ENCODE measurements around the gene ABCC8.

ABCC8 gene

DNA sequence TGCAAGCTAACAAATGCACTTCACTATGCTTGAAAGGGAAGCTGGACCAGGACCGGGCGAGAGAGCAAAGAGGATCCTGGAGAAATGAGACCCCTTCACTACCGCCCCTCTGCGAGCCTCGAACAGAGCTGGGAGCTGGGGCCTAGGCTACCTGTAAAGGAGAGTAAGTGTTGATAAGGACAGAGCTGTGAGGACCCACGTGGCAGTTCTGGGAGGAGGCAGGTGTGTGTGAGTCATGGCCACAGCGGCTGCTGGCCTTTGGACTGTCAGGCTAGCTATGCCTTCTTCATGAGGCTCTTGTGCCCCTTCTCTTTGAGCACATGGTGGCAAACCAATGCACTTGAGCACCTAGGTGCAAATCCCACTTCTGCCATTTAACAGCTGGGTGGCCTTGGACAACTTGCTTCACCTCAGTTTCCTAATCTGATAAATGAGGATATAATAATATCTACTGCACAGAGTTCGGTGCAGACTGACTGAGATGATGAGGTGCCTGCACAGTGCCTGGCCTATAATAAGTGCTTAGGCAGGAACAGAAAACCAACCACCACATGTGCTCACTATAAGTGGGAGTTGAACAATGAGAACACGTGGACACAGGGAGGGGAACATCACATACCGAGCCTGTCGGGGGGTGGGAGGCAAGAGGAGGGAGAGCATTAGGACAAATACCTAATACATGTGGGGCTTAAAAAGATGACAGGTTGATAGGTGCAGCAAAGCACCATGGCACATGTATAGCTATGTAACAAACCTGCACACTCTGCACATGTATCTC is 52.9 kb downstream of the ABCC8 start:
- DNase-seq = no peak

DNA sequence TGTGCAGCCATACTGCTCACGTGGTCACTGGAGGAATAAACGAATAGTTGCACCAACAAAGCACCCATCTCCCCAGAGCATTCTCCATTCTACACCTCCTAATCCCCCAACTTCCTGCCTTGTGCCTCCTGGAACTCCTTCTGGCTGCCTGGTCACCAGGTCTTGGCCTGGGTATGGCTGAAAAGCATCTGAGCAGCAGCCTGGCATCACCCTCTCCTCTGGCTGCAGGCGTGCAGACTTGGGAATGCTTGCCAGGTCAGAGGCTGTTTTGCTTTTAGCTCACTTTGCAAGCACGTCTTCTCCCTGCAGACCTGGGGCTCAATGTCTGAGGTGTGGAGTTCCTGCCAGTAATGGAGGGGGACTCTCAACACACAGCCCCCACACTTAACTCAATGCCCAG is 54.9 kb downstream of the ABCC8 start:
- no peak for DNase-seq

DNA sequence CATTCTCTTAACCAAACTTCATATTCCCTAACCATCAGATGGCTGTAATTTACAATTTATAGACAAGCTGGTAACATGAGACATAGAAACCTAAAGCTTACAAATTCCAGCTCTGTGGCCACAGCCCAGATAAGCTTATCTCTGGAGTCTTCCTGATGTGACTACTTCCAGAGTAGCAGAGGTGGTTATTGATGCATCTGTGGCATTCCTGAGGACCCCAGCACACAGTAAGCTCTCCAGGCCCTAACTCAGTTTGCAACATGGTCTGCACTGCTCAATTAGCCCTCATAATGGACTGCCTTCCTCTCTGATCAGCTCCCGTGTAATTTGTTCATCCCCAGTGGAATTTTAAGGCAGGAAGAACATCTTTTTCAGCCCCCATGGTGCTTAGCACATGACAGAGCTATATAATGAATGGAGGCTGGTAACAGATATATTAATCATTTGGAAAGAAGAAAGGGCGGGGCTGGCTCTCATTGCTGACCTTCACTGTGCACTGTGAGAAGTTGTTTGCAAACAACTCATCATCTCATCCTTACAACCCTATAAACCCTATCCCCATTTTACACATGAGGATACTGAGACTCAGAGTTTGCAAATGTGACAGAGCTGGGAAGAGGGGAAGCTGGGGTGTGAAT is 58.1 kb downstream of the ABCC8 start:
- no peak for DNase-seq

DNA sequence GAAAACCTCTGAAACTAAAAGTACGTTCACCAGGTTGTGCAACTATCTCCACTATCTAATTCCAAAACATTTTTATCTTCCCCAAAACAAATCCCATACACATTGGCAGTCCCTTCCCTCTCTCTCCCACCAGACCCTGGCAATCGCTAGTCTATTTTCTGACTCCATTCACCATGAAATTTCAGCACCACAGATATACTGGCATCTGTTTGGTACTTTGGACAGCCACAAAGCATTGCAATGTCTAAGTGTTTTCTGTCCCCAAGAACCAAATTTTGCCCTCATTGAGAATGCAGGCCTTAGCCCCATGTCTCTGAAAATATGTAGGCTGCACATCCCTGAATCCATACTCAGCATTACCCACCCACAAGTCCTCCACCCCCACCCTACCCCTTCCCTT is 60.2 kb downstream of the ABCC8 start:
- DNase-seq = no peak

DNA sequence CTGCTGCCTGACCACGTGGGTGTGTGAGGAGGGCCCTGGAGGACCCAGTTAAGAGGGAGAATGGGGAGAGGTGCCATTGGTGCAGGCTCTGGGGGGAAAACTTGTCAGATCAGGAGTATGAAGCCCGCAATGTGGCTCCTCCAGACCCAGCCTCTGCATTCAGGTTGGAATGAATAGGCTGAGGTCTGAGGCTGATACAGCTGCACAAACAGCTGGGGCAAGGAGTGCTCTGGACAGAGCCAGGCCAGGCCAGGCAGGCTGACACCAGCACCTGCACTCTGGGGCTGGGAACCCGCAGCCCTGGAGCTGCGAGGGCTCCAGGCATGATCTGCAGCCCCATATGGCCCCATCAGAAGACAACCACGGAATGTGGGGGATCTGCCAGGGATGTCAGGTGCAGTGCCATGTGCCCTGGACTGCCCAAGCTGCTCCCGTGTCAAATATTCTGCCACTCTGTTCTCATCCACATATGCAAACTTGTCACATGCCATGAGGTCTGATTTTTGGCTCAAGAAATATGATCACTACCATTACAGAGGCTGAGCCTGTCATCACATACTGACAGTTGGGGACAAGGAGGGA is 61.0 kb downstream of the ABCC8 start:
- DNase-seq = no peak

DNA sequence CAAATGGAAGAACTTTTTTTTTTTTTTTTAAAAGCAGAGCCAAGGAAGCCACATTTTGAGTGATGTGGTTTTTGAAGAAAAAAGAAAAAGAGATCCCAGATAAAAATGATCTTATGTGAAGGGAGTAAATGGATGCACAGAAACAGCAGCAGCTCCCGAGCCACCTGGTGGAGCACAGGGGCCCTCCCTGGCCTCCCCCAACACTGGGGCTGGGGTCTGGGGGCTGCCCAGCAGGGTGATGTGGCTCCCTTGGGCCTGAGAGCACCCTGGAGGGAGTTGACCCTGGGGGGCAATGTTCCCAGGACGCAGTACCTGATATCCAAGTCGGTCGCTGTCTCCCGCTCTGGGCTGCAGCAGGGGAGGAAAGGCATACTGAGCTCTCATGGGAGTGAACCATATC is 61.7 kb downstream of the ABCC8 start:
- no peak for DNase-seq

DNA sequence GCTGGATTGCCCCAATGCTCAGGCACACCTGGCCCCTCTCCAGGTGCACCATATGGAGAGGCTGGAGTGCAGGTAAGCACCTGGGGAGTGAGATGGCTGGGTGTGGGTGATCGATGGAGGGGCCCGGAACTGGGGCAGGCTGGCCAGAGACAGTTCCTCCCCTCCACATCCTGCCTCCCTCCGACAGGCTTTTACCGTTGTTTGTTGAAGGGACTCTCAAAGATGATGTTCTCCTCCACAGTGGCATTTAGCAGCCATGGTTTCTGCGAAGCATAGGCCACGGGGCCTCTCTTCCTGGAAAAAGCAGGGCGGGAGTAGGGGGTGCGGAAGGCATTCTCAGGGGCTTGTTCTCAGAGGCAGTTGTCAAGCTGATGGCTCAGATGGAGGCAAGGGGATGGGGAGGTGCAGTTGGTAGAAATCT is 62.3 kb downstream of the ABCC8 start:
- DNase-seq = no peak

DNA sequence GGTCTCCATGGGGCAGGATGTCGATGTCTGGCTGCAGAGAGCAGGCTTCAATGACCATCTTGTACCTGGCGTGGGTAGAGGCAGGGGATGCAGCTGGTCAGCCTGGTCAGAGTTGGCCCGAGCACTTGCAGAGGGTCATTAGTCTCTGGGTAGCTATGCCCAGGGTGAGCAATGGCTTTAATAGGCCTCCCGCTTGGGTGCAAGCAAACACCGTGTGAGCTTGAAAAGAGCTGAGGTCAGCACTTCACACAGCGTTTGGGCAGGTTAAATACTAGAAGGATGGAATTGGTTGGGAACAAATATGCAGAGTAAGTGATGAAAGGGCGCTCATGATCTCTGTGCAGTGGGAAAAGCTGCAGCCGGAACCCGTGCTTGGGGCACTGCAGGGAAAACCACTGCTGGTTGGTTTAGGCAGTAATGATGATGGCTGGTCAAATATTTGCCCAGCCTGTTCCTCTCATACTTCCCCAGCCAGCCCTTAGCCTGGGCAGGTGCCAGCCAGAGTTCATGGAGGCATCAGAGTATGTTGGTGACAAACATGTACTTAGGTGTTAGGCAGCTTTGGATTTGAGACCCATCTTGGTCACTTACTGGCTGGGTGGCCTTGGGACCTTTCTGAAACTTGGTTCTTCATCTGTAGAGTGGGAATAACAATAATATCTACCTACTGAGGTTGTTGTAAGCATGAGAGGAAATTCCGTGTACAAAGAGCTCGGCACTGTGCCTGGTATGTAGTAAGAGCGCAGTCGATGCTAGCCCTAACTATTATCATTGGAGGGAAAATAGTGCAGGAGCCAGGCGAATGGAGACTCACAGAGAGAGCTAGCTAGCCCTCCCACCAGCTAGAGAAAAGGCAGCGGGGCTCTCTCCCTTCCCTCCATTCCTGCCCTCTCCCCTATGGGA is 63.0 kb downstream of the ABCC8 start:
- no peak for DNase-seq

DNA sequence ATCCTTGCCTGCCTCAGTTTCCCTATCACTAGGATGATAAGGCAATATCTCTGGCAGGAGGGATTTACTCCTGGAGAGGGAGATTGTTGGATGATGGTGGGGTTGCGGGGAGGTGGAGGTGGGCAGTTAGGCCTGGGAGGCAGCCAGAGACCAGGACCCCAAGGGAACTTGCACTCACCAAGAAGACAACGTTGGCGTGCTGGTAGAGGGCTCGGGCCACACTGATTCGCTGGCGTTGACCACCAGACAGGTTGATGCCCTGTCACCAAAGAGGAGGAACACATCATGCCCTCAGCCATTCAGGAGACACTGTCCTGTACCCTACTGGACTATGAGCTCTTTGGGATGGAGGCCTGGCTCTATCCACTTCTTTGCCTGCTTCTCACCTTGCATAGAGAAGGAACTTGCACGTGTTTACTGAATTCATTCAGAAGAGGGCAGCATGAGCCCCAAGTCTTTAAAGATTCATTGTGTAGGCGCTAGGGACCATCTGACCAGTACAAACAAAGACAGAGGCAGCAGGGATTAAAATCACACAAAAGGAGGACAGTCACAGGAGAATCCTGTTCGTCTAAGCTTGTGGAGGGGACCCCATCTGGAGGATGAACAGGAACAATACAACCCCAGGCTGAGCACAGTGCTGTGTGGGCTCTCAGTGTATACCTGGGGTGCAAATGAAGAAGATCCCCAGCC is 64.0 kb downstream of the ABCC8 start:
- DNase-seq = no peak

DNA sequence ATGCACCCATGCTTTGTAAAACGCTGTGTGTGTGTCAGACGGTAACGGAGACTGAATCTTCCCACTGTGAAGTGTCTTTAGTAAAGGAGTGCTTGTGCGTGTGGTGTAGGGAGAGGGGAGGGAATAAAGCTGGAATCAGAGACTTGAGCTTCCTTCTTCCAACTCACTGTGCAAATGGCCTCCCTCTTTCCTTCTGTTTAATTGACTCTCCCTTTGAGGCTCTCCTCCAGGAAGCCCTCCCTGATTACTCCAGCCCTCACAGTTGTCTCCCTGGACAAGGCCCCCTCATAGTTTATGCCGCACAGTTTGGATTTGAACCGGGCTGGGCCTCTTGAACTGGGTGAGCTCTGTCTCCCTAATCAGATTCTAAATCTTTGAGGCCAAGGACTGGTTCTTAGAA is 65.2 kb downstream of the ABCC8 start:
- no peak for DNase-seq

DNA sequence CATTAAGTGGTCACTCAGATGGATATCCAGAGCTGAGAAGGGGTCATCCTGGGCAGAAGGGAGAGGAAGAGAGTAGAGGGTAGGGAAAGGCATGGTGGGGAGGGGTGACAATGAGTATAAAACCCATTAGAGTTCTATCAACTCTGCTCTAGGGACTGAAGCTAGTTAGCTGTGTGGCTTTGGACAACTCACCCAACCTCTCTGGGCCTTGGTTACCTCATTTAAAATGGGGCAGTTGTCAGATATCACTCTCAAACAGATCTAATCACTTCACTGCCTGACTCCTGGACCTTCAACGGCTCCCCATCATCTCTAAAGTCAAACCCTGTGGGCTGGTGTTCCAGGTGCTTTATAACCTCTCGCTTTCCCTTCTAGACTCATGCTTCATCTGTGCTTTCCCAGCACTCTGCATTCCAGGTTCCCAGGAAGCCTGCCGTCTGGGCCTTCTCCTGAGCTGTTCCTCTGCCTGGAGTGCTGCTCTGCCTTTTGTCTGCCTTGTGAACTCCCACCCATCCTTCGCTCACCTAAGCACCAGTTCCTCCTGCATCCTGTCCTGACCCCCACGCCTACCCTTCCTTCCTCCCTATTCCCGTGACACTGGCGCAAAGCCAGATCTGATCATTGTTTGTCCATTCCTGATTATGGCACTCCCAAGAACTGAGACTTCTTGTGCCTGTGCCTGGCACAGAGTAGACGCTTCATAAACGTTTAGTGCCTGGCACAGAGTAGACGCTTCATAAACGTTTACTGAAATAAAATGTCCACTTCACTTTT is 65.9 kb downstream of the ABCC8 start:
- DNase-seq = no peak

DNA sequence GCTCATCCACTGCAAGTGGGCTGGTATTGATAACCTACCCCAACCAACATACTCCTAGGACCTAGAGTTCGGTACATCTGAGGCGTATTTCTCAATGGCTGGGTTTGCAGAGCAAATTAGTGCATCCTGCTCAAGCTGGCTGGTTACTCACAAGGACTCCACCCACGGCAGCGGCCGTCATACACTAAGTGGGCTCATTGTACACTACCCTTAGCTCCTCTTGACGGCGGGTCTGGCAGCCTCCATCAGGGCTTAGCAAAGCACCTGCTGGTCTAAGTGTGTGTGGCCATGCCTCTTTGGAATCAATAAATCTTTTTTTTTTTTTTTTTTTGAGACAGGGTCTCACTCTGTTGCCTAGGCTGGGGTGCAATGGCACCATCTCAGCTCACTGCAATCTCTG is 68.0 kb downstream of the ABCC8 start:
- no peak for DNase-seq

DNA sequence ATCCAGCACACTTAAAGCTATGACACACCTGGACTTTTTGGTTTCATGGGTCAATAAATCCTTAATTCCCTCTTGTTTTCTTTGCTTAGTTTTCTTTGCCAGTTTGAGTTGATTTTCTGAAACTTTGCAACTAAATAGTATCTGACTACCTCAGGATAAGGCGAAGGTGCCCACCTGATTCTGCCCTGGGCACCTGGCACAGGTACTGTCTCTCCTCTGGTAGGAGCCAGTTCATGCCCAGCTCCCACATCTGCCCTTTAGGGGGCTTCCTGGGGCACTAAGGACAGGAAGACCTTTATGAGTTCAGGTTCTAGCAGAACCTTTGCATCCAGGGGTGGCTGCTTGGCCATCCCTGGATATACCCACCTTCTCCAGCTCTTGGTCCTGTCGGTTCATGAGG is 68.6 kb downstream of the ABCC8 start:
- DNase-seq = no peak

DNA sequence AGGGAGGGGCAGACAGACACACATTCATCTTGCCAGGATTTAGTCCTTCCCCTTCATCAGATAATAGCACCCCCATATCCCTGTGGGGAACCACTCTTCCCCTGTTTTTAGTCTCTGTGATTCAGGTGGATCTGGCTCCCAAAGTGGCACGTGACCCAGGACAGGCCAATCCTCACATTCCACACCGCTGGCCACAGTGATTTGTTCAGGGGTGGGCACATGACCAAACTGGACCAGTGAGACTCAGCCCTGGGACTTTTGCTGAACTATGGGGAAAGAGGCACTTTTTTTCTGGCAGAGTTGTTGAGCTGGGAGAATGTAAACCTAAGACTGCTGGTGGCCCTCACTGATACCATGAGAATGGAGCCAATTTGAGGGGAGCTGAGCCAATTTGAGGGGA is 69.1 kb downstream of the ABCC8 start:
- DNase-seq = no peak

DNA sequence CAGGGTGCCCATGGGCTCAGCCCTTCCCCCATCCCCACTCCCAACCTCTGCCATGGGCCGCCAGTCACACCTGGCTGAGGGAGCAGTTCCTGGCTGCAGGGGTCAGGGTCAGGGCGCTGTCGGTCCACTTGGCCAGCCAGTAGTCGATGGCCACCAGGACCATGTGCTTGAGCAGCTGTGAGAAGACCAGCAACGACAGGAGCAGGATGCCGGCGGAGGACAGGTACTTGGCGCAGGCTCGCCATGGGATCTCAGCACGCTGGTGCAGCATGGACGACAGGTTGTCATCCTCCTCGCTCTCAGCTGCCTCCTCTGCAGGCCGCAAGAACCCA is 69.9 kb downstream of the ABCC8 start:
- DNase-seq = no peak

DNA sequence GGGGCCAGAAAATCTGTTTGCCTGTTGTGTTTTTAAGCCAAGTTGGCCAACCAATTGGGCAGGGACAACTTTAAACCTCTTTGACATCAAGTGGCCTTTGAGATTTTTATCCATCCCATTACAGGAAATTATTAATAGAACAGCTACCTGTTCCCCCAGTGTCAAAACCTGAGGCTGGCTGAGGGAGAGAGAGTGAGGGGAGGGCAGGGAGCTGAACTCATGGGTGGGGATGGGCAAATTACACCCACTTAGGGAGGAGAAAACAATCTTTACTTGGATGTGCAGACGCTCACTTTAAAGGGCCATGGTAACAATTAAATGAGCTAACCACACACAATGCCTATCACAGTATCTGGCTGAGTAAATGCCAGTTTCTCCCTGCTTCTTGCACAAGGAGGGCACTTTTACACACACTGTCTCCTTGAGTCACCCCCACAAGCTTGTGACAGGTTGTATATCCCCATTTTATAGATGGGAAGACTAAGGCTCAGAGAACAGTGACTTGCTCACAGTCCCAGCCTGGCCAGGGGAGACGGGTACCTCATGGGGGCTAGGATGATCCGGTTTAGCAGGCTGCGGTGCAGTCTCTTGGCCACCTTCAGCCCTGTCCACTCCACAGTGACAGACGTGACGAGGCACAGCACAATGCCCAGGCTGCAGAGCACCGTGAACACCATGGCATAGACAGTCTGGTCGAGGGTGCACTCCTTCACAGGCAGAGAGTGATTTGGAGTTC is 70.4 kb downstream of the ABCC8 start:
- DNase-seq = no peak

DNA sequence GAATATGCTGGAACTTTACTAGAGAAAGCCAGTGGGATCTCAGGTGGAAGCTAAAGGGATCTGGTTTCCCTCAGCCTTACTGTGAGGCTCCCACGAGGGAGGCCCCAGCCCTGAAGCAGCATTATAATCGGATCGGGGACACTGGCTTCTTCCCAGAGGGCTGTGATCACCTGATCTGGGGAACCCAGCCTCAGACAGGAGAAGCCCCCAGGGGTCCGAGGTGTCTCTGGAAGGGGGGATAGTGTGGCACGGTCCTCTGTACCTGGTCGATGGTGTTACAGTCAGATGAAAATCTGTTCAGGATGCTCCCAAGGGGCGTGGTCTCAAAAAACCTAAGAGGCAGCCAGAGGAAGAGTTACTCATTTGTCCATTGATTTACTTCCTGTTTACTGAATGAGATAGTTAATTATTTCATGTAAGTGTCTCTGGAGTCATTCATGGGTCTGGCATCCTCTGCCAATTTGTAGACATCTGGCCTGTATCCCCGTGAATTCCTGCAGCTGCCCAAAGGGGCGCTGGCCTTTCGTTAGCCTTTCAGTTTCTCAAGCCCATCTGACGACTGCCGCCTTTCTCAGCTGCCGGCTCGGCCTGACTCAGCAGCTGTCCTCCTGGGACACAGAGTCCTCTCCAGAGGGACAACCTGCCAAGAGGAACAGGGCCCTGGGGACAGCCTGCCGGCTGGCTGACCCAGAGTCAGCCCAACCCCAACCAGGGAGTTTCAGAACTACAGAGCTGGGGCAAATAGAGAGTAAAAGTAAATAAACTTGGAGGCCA is 71.2 kb downstream of the ABCC8 start:
- DNase-seq = no peak

DNA sequence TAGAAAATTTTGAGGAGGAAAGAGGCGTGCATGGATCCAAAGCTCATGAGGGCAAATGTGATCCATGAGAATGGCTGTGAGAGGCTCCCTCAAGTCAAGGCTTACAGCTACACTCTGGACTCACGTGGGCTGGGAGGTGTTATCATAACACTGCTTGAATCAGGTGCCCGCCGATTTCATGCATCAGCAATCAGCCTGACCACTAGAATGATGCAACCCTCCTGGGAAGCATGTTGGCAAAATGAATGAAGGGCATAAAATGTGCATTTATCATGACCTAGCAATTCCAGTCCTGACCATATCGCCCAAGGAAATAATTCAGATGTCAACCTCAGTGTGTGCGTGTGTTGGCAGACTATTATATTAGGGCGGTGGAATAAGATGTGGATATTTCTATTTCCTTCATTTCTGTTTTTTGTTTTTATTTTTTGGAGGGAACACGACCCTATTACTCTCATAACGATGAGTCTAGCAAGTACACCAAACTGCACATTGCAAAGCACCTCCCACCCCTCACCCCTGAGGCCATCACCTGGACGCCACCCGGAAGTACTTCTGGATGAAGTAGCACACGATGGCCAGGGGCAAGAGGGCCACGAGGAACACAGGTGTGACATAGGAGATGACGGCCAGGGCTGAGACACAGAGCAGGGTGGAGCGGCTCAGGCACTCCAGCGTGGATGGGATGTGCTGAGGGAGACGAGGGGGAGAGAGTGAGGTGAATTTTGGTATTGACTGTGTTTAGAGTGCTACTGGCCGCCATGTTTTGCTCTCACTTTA is 72.5 kb downstream of the ABCC8 start:
- no peak for DNase-seq

DNA sequence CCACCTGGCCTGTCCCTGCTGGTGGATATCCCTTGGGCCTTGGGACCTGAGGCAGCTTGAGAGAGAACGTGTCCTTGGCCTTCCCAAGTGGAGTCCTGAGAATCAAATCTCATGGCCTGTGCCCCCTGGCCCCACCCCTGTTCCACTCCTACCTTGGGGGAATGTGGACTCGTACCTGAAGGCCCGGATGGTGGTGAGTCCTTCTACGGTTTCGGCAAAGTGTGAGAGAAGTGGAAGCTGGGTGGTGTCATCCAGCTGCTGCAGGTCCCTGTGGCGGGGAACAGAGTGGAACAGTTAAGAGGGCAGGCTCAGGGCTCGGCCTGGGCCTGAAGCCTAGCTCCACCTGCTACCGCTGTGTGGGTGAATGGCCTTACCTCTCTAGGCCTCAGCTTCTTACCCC is 74.2 kb downstream of the ABCC8 start:
- no peak for DNase-seq

DNA sequence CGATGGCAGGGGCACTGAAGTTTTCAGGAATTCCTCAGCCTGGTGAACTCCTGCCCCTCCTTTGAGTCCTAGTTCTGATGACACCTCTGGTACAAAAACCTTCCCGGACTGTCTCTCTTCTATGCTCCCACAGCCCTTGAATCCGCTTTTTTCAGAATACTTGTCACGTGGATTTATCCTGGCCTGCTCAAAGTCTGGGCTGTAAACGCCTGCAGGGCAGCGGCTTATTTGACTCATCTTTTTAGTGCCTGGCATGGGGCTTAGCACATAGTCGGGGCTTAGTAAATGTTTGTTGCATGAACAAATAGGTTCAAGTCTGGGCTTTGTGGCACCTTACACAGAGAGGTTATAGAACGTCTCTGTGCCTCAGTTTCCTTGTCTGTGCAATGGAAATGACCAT is 74.8 kb downstream of the ABCC8 start:
- DNase-seq = no peak

Measured in Kasumi-1 (cell line).